ENCODE data around the gene COLEC12. TPM values are rescaled to one million over a fixed set of nuclear protein-coding genes. Genes with fewer than 3 reads are reported as not detected.

Gene COLEC12
- total and polyA plus RNA-seq, 2 donors (not counting 3 experiments of a cell fraction or from before 2014, with no cell fraction given), result 8.0 to 17.1 TPM

GRCh38 chr18:332721-333510 is 167.6 kb downstream of the COLEC12 start:
- no peaks in the 10 kb centered on the region for H4K20me1 ChIP-seq (replicated peaks; ENCODE audit: control insufficient read depth, extremely low read depth, insufficient read depth, low read length)
- H3K9me3 ChIP-seq (replicated peaks; ENCODE audit: control insufficient read depth, insufficient read depth, low read length), result no peaks in the 10 kb centered on the region
- dilution Hi-C loops (cut with MboI; ENCODE audit: extremely low pct_ligation_motif_present, low sequenced_read_pairs) (no loop called here), intact Hi-C loops (cut with micrococcal nuclease) (loop anchor here (2.0 kb wide), 1 partner anchor 284 kb away; no protein-coding TSS in a partner anchor)
- H3K79me2 ChIP-seq (ENCODE audit: control insufficient read depth, insufficient read depth, low read length), result no peaks in the 10 kb centered on the region
- DNase-seq (ENCODE audit: low read depth, low spot score) (no peak), FAIRE-seq (no peak)
- no peaks in the 10 kb centered on the region for H3K9me1 ChIP-seq (replicated peaks; ENCODE audit: control insufficient read depth, extremely low read depth, insufficient read depth, low read length)
- TF ChIP-seq FOS (IDR thresholded peaks at IDR 0.05; ENCODE audit: borderline replicate concordance, insufficient read depth, low read length) (no peak), MAX (IDR thresholded peaks at IDR 0.05; ENCODE audit: insufficient read depth, insufficient read length) (no peak), JUN (IDR thresholded peaks at IDR 0.05; ENCODE audit: borderline replicate concordance, insufficient read depth, insufficient read length, low read depth) (no peak), GATA2 (IDR thresholded peaks at IDR 0.05; ENCODE audit: insufficient read depth, insufficient read length, low read depth, low read length) (no peak), POLR2AphosphoS5 (IDR thresholded peaks at IDR 0.05; ENCODE audit: insufficient read depth, low read depth, low read length) (no peak)
- no TSS peak for BruUV-seq (replicated peaks)
- no peaks in the 10 kb centered on the region for H3K36me3 ChIP-seq (ENCODE audit: control insufficient read depth in 2 of 2, extremely low read depth in 1 of 2, insufficient read depth in 2 of 2, low read length in 2 of 2)
- H3K27ac ChIP-seq (ENCODE audit: insufficient read depth, low read depth, low read length), result no peak overlapping the region
- H3K4me2 ChIP-seq (ENCODE audit: insufficient read depth, low read length), result no peak overlapping the region
- POLR2A ChIA-PET, result no interaction called here
- H3K4me3 ChIP-seq (replicated peaks in 1 of 3; ENCODE audit: insufficient read depth in 1 of 3, low read depth in 1 of 3, low read length in 3 of 3), result no peak overlapping the region
- CTCF ChIA-PET, result interaction anchor here (0.7 kb wide), 1 partner anchor 15 kb away, joined by 3 read pairs; no protein-coding TSS in a partner anchor
- H3K27me3 ChIP-seq (ENCODE audit: control insufficient read depth in 2 of 2, insufficient read depth in 2 of 2, low read length in 2 of 2), result no peaks in the 10 kb centered on the region
- no peak overlapping the region for H2AFZ ChIP-seq (ENCODE audit: low read depth, low read length)
- H3K9ac ChIP-seq (replicated peaks; ENCODE audit: extremely low read depth, insufficient read depth, low read length), result no peak overlapping the region
- H3K4me1 ChIP-seq (ENCODE audit: control insufficient read depth, extremely low read depth, insufficient read depth, low read length), result peaks cover 16% of the 10 kb centered on the region

GRCh38 chr18:332007-332406 is 168.5 kb downstream of the COLEC12 start:
- DNase-seq (ENCODE audit: low read depth, low spot score), result peak; percentile 72
- BruUV-seq (replicated peaks), result no TSS peak
- intact Hi-C loops (cut with micrococcal nuclease) (loop anchor here (2.0 kb wide), 1 partner anchor 285 kb away; no protein-coding TSS in a partner anchor), dilution Hi-C loops (cut with MboI; ENCODE audit: extremely low pct_ligation_motif_present, low sequenced_read_pairs) (no loop called here)
- no peak overlapping the region for H3K4me3 ChIP-seq (replicated peaks in 1 of 3; ENCODE audit: insufficient read depth in 1 of 3, low read depth in 1 of 3, low read length in 3 of 3)
- ChIA-PET POLR2A (no interaction called here), CTCF (no interaction called here)
- H3K27me3 ChIP-seq (ENCODE audit: control insufficient read depth in 2 of 2, insufficient read depth in 2 of 2, low read length in 2 of 2), result no peaks in the 10 kb centered on the region
- H4K20me1 ChIP-seq (replicated peaks; ENCODE audit: control insufficient read depth, extremely low read depth, insufficient read depth, low read length), result no peaks in the 10 kb centered on the region
- H3K9me1 ChIP-seq (replicated peaks; ENCODE audit: control insufficient read depth, extremely low read depth, insufficient read depth, low read length), result no peaks in the 10 kb centered on the region
- peaks cover 16% of the 10 kb centered on the region for H3K4me1 ChIP-seq (ENCODE audit: control insufficient read depth, extremely low read depth, insufficient read depth, low read length)
- H3K4me2 ChIP-seq (ENCODE audit: insufficient read depth, low read length), result no peak overlapping the region
- H3K27ac ChIP-seq (ENCODE audit: insufficient read depth, low read depth, low read length), result no peak overlapping the region
- TF ChIP-seq FOS (IDR thresholded peaks at IDR 0.05; ENCODE audit: borderline replicate concordance, insufficient read depth, low read length) (no peak), GATA2 (IDR thresholded peaks at IDR 0.05; ENCODE audit: insufficient read depth, insufficient read length, low read depth, low read length) (peak; percentile 36)
- no peaks in the 10 kb centered on the region for H3K36me3 ChIP-seq (ENCODE audit: control insufficient read depth in 2 of 2, extremely low read depth in 1 of 2, insufficient read depth in 2 of 2, low read length in 2 of 2)
- no peak overlapping the region for H3K9ac ChIP-seq (replicated peaks; ENCODE audit: extremely low read depth, insufficient read depth, low read length)
- peak; percentile 85 for FAIRE-seq
- H3K9me3 ChIP-seq (replicated peaks; ENCODE audit: control insufficient read depth, insufficient read depth, low read length), result no peaks in the 10 kb centered on the region
- no peaks in the 10 kb centered on the region for H3K79me2 ChIP-seq (ENCODE audit: control insufficient read depth, insufficient read depth, low read length)
- no peak overlapping the region for H2AFZ ChIP-seq (ENCODE audit: low read depth, low read length)
